Calu3 (cell line): ENCODE measurements around the gene FRMD1. TPM values are rescaled to one million over a fixed set of nuclear protein-coding genes. Genes with fewer than 3 reads are reported as not detected.

Experiments used
- BruUV-seq: library from RNA; stranded (reverse); fragments of 400-500 nt; replicated peaks from 2 replicates; lab custom pipeline; 2021; lab: Mats Ljungman, UMichigan
- CTCF ChIA-PET: fragments of 300-600 bp; sonication (Branson Sonifier 250); formaldehyde crosslinking; loops from one replicate; lab custom pipeline; 2022; ENCODE audit warnings: antibody characterized with exemption; lab: Charles Lee
- DNase-seq: peaks from one replicate; pipeline ENCODE4 v3.0.0; 2022
- H3K27ac Mint-ChIP-seq: one replicate; pipeline ENCODE4 v1.8.0; 2022; ENCODE audit warnings: mixed read lengths; ENCODE audit not compliant: unreplicated experiment
- H3K27me3 Mint-ChIP-seq: one replicate; pipeline ENCODE4 v1.8.0; 2022; ENCODE audit warnings: mixed read lengths; ENCODE audit not compliant: unreplicated experiment
- H3K36me3 Mint-ChIP-seq: one replicate; pipeline ENCODE4 v1.8.0; 2022; ENCODE audit warnings: mild to moderate bottlenecking, moderate library complexity, mixed read lengths; ENCODE audit not compliant: insufficient read depth, unreplicated experiment
- H3K4me1 Mint-ChIP-seq: one replicate; pipeline ENCODE4 v1.8.0; 2022; ENCODE audit warnings: mild to moderate bottlenecking, low read depth, mixed read lengths; ENCODE audit not compliant: unreplicated experiment
- H3K4me3 Mint-ChIP-seq: one replicate; pipeline ENCODE4 v1.8.0; 2022; ENCODE audit warnings: mild to moderate bottlenecking, low read depth, moderate library complexity, mixed read lengths; ENCODE audit not compliant: unreplicated experiment
- H3K9me3 Mint-ChIP-seq: one replicate; pipeline ENCODE4 v1.8.0; 2022; ENCODE audit warnings: low read depth, mixed read lengths; ENCODE audit not compliant: unreplicated experiment
- CTCF ChIP-seq: fragments of 200-600 bp; IDR thresholded peaks from one replicate; pipeline ENCODE4 v1.8.0; 2022; ENCODE audit warnings: antibody characterized with exemption; ENCODE audit not compliant: unreplicated experiment
- intact Hi-C: fragments of 100-400 bp; cut with micrococcal nuclease; formaldehyde crosslinking; loops from one replicate; pipeline ENCODE4 v1.10.0; 2022; ENCODE audit not compliant: unreplicated experiment
- total RNA-seq: library from RNA; stranded (reverse); gene quantifications from 2 replicates; pipeline ENCODE4 v1.2.3, GENCODE V29; 2022

Gene FRMD1
- total RNA-seq, 1 experiment from 2014 or later = not detected

GRCh38 chr6:168075787-168076202 is 3.2 kb downstream of the FRMD1 start:
- no peaks in the 10 kb centered on the region for H3K36me3 Mint-ChIP-seq
- H3K27me3 Mint-ChIP-seq = peaks cover 71% of the 10 kb centered on the region
- BruUV-seq = no TSS peak
- CTCF ChIA-PET = no interaction called here
- no peaks in the 10 kb centered on the region for H3K4me1 Mint-ChIP-seq
- TF ChIP-seq CTCF = no peak
- no peaks in the 10 kb centered on the region for H3K9me3 Mint-ChIP-seq
- intact Hi-C loops = no loop called here
- DNase-seq = no peak
- H3K4me3 Mint-ChIP-seq = no peak overlapping the region
- no peak overlapping the region for H3K27ac Mint-ChIP-seq

- BruUV-seq = no TSS peak
- intact Hi-C loops = no loop called here
- H3K27me3 Mint-ChIP-seq = peaks cover 71% of the 10 kb centered on the region
- no peak overlapping the region for H3K4me3 Mint-ChIP-seq
- no peaks in the 10 kb centered on the region for H3K4me1 Mint-ChIP-seq
- DNase-seq = no peak
- H3K36me3 Mint-ChIP-seq = no peaks in the 10 kb centered on the region
- CTCF ChIA-PET = no interaction called here
- no peaks in the 10 kb centered on the region for H3K9me3 Mint-ChIP-seq
- no peak overlapping the region for H3K27ac Mint-ChIP-seq
- TF ChIP-seq CTCF = no peak
Observed at GRCh38 chr6:168075216-168075615, 3.8 kb downstream of the FRMD1 start.

- CTCF ChIA-PET = no interaction called here
- no peak overlapping the region for H3K4me3 Mint-ChIP-seq
- H3K9me3 Mint-ChIP-seq = no peaks in the 10 kb centered on the region
- H3K36me3 Mint-ChIP-seq = no peaks in the 10 kb centered on the region
- no peak for DNase-seq
- H3K27ac Mint-ChIP-seq = no peak overlapping the region
- intact Hi-C loops = no loop called here
- peaks cover 71% of the 10 kb centered on the region for H3K27me3 Mint-ChIP-seq
- no peaks in the 10 kb centered on the region for H3K4me1 Mint-ChIP-seq
- no TSS peak for BruUV-seq
- TF ChIP-seq CTCF = no peak
Observed at GRCh38 chr6:168073937-168074730, 4.9 kb downstream of the FRMD1 start.

- BruUV-seq = no TSS peak
- CTCF ChIA-PET = interaction anchor here (0.6 kb wide), 1 partner anchor 250 kb away, joined by 3 read pairs; no protein-coding TSS in a partner anchor
- H3K4me1 Mint-ChIP-seq = no peaks in the 10 kb centered on the region
- H3K27ac Mint-ChIP-seq = no peak overlapping the region
- H3K27me3 Mint-ChIP-seq = peaks cover 71% of the 10 kb centered on the region
- intact Hi-C loops = no loop called here
- no peak for DNase-seq
- no peaks in the 10 kb centered on the region for H3K36me3 Mint-ChIP-seq
- H3K9me3 Mint-ChIP-seq = no peaks in the 10 kb centered on the region
- no peak for TF ChIP-seq CTCF
- no peak overlapping the region for H3K4me3 Mint-ChIP-seq
Observed at GRCh38 chr6:168072730-168073129, 6.3 kb downstream of the FRMD1 start.
